NCI-H460 (cell line): ENCODE measurements around the gene PRKN. TPM values are rescaled to one million over a fixed set of nuclear protein-coding genes. Genes with fewer than 3 reads are reported as not detected.

Experiments used
- DNase-seq: peaks from one replicate; pipeline ENCODE4 v3.0.0-alpha.2; 2016; ENCODE audit warnings: low read depth; ENCODE audit errors: extremely low read depth
- total RNA-seq: library from RNA; depleted of rRNA; stranded (reverse); fragments of >200 nt; shearing (Covaris generic); gene quantifications from 2 replicates; pipeline ENCODE4 v1.2.3, GENCODE V29; 2014

Gene PRKN
- total RNA-seq, 1 experiment from 2014 or later = 20.4 TPM

DNA sequence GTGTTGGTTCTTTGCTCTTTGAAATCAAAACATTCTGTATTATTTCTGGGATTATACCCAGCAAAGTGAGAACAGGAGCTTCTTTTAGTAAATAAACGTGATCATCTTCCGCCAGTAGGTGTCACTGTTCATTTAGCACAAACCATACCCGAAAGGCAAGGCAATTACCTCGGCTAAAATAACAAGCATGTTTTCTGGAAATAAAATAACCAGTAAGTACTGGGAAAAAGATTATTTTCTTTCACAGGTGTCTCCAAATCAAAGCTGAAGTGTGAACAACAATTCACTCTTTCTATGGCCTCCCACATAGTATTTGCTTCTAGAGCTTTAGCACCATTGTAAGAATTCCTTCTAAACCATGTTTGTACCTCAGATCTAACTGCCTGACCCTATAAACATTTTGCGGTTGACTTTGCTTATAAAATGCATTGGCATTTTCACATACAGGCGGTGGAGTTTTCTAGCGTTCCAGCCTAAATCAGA, 1309.1 kb downstream of the PRKN start:
- peak; percentile 47 for DNase-seq

DNA sequence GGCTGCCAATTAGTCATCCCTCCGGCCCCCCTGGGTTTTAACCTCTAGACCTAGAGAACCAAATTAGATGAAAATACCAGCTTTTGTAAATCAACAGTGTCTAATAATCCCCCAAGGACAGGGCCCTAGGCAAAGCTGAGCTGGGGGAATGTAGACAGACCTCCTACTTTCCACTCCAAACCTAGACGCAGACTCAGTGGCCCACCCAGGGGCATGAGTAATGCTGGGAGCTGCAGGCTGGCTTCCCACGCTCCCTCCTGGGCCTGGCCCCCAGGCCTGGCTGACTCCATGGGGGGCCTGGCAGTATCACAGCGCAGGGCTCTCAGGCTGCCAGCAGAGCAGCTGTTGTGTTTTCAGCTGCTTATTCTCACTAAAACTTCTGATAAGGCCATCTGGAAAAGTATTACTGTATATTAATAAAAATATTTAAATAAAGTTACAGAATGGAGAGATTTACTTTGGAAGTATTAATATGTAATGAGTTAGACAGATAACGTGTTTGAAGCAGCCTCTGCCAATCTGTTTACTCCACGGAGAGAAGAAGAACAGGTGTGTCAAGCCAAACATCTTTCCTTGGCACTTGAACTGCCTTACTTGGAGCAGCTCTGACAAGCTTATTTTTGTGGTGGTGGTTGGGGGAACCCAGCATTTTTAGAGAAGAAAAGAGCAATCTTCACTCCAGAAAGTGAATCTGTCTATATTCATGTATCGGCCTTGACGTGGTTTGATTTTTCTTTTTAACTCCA, 1309.7 kb downstream of the PRKN start:
- no peak for DNase-seq

DNA sequence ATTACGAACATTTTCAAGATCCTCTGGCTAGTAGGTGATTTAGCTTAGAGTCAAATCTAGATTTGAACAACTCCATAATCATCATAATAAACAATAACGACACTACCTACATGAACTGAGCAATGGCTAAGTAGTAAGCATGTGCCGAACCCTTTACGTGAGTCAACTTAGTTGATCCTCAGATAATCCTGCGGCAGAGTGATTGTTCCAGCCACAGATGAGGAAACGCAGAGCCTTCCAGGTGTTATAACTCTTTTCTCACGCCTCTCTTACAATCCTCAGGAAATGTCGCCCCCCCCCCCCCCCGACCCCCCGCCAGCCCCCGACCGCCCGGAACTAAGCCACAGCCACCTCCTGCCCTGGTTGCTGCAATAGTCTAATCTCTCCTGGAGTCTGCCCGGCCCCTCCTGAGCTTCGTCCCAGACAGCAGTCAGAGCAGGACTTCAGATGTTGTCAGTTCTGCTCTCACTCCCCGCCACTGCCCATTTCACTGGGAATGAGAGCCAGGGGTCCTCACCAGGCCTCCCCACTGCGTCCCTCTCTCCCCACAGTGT, 1312.2 kb downstream of the PRKN start:
- DNase-seq = no peak

DNA sequence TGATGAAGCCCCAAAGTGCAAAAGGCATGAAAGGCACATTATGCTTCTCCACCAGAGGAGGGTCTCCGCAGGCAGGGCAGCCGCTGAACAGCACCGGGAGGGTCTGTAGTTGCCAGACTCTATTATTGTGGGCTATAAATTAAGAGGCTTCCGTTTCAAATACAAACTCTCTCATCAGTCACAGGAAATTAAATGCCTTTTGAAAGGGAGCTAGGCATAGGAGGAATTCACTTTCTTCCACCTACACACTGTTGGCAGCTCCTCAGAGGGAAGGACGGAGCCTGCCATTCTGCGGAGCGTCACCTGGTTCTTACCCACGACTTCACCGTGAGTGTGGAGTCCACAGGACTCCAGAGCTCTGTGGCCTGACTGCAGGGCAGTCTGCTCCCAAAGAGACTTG, 1312.9 kb downstream of the PRKN start:
- DNase-seq = no peak

DNA sequence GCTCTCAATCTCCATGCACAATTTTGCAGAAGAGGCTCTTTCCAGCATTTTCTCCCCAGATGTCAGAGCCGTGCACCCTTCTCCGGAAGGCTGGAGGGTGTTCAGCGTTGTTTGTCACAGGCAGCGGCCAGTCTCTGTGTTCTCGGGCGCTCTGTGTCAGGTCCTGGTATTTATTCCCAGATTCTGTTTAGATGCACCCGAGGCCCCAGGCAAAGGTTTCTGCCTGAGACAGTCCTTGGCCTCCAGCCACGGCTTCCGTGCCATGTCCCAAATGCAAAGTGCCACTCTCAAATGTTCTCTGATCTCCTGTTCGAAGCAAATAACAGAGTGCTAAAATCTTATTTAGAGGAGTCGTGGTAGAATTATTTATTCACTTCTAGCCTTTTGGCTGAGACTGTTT, 1313.4 kb downstream of the PRKN start:
- DNase-seq = no peak

DNA sequence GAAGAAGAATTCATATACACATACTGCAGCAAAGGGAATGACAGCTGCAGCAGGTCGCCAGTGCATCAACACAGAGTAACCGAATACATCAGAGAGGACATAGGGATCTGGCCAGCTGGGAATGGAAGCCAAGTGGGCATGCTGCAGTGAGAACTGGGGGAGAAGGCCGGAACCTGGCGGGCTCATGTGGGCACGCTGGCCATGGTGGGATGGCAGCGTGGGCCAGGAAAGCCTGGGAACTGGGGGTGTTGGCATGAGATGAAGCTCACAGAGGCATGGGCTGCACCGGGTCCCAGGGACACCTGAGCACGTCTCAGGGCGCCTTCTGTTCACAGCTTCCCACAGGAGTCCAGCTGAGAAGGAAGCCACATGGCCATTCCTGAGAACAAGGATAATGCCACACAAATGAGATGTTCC, 1314.2 kb downstream of the PRKN start:
- DNase-seq = no peak

DNA sequence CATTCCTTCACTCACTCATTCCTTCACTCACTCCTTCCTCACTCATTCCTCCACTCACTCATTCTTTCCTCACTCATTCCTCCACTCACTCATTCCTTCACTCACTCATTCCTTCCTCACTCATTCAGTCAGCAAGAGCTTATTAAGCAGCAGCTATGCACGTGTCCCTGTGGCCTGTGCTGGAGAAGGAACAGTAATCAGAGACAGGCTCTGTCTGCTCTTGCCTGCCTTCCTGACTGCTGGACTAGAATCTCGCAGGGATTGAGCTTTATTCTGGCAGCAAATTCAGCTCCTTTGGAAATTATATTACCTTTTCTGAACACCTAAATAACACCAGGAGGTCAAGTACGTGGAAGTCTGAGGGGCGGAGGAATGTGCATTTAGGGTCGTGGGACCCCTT, 1314.8 kb downstream of the PRKN start:
- no peak for DNase-seq

DNA sequence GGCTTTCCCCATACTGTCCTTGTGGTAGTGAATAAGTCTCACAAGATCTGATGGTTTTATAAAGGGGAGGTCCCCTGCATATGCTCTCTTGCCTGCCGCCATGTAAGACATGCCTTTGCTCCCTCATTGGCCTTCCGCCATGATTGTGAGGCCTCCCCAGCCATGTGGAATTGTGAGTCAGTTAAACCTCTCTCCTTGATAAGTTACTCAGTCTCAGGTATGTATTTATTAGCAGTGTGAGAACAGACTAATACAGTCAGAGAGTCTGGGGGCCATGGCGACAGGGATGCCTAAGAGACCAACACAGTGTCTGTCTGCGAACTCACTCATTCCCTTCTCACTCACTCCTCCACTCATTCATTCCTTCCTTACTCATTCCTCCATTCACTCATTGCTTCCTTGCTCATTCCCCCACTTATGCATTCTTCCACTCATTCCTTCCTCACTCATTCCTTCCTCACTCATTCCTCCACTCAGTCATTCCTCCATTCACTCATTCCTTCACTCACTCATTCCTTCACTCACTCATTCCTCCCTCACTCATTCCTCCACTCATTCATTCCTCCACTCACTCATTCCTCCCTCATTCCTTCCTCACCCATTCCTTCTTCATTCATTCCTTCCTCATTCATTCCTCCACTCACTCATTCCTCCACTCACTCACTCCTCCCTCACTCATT, 1316.2 kb downstream of the PRKN start:
- DNase-seq = no peak

DNA sequence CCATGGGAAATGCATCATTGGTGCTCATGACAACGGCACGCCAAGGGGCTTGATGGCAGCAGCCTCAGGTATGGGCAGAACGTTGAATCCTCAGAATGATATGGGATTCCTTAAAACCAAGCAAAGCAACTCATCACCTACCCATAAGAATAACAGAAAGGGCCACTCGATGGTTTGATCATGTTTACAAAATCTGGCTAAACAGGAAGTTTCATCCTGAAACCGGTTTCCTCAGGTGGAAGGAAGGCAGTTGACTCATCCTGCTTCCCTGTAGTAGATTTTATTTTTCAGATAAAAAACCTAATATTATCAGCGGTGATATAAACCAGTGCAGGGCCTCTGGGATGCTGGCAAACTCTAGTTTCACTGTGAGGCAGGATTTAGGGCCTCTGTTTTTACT, 1316.8 kb downstream of the PRKN start:
- no peak for DNase-seq

DNA sequence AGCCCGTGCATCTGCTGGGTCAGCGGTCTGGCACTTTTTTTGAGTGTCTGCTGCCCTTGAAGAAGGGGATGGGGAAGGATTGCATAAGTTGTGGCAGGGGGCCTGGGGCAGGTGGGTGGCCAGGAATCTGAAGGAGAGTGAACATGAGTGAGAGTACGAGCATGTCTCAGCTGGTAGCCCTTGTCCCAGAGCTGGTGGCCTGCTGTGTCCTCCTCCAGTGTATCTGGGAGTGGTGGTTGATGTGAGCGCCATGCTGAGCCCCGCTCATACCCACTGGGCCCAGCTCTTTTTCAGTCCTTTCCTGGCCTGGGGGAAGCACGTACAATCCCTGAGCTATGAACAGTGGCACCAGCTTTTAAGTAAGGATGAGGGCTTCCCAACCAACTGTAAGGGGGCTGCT, 1317.5 kb downstream of the PRKN start:
- DNase-seq = no peak

DNA sequence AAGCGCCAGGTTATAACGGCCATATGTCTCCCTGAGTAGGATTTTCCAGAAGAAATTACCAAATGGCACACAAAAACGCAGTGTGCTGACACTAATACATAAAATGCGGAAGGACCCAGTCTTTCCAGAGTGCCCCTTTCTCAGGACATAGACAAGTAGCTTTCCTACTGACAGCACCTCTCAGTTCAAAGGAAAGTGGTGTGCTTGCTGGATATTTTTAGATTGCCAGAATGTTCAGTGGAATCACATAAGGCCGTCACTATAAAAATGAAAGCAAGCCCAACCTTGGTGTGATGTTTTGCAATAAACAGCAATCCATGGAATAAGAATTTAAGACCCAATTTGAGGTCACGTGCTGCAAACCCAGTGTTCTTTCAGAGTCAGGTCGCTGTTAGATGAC, 1318.2 kb downstream of the PRKN start:
- no peak for DNase-seq

DNA sequence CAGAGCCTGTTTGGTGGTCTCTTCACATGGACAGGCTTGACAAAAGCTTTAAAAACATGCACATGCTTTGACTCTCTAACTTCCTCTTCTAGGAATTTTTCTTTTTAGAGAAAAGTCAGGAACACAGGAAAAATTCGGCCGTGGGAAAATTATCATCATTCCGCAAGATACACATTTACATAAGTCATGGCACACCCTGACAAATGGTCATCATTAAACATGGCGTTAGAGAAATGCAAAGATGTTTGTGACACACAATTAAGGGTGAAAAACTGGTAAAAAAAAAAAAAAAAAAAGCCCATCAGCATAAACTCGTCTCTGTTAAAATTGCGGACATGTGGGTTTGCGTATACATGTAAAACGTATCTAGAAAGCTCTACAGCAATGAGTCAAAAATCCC, 1319.5 kb downstream of the PRKN start:
- no peak for DNase-seq

DNA sequence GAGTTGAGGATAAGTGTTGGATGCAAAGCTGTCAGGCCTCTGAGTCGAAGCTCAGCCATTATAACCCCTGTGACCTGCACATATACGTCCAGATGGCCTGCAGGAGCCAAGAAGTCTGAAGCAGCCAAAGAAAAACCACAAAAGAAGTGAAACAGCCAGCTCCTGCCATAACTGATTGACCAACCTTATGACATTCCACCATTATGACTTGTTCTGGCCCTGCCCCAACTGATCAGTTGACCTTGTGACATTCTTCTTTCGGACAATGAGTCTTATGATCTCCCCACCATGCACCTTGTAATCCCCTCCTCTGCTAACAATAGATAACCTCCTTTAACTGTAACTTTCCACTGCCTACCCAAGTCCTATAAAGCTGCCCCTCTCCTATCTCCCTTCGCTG, 1320.0 kb downstream of the PRKN start:
- no peak for DNase-seq

DNA sequence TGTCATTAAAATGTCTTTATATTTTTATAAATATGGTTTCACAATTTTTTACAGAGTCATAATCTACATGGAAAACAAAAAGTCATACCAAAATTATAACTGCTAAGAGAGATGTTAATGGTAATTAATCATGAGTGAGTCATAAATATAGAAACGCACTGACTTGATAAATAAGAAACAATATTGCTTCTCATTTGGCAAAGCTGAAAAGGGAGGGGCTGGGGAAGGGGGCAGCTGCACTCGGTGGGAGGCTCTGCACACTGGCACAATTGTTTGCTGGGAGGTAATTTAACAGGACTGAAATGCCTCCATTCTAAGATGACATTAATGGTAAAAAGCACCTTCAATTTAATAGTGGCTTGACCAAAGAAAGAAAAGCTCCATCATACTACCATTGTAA, 1320.5 kb downstream of the PRKN start:
- no peak for DNase-seq

DNA sequence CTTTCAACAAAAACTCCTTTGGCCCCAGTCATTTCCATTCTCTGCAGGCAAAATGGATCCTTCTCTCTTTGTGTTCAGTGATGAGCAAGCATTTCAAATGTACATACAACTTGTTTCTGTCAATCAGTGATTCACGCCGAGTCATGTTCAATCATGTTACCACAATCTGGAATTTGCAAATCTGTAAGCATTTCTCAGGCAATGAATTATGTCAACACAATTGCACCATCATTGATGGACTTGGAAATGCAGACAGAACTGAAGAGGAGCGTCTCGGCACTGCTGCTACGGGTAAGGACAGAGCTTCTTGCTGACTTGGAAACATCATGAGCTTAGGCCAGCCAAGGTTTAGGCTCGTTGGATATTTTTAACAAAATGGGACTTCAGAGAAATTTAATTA, 1320.9 kb downstream of the PRKN start:
- DNase-seq = peak; percentile 60

DNA sequence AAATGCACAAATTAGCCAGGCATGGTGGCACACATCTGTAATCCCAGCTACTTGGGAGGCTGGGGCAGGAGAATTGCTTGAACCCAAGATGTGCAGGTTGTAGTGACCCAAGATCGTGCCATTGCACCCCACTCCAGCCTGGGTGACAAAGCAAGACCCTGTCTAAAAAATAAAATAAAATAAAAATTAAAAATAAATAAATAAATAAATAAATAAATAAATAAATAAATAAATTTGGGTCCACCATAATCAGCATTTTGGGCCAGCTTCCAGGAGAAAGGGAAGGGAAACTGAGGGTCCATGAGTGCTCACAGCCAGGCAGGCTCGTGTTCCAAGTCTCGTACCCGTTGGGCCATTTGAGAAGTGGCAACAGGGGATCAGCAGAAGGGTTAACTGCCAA, 1322.1 kb downstream of the PRKN start:
- no peak for DNase-seq

DNA sequence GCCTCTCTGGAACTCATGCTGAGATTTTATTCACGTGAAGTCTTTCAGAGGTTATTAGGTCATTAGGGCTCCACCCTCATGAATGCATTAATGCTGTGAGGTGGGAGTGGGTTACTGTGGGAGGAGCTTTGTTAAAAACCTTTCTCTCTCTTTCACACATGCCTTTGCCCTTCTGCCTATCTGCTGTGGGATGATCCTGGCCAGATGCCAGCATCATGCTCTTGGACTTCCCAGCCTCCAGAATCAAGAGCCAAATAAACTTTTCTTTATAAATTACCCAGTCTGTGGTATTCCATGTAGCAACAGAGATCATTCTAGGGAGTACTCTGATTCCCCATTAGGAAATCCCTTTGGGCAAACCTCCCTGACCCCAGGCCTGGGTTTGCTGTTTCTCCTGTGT, 1323.8 kb downstream of the PRKN start:
- no peak for DNase-seq

DNA sequence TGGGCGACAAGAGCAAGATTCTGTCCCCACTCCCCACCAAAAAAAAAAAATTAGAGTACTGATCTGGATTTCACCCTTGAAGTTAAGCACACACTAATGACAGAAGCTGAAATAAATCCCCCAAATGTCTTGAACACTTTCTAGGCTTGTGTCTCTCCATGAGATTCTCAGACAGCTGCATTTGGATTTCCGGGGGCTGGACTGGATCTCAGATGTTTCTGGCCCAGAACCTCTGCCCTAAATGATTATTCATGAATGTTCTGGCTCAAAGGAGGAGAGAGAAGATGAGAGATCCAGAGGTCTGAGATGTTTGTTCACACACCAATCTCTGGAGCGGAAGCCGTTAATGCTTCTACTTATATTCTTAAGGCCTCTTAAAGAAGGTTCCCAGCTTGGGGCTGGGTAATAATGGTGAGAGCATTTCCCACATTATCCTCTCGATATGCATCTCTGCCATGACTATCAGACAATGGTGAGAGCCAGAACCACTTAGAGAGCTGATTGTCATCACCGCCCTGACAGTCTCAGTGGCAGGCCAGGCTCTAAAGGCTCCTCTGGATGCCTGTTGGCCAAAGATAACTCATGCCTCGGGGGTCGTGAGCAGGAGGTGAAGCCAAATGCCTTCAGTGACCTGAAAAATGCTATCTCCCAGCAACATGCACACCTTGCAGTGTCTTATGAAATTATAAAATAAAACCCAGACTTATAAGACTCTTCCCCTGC, 1325.8 kb downstream of the PRKN start:
- DNase-seq = no peak

DNA sequence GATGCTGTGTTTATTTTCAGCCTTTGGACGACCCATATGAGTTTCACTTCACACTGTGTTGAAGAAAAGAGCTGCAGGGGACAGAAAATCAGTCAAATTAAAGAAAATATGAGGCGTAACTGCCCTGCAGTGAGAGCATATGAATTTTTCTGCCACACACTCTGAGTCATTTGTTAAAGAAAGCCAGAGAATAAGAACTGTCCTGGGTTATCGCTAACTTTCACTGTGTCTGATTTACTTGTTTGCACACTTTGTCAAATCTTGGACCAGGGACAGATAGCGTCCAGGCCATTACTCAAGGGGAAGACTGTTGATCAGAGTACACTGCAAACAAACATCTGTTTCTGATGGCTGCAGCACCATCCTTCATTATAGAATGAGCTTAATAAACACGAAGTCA, 1326.9 kb downstream of the PRKN start:
- no peak for DNase-seq

DNA sequence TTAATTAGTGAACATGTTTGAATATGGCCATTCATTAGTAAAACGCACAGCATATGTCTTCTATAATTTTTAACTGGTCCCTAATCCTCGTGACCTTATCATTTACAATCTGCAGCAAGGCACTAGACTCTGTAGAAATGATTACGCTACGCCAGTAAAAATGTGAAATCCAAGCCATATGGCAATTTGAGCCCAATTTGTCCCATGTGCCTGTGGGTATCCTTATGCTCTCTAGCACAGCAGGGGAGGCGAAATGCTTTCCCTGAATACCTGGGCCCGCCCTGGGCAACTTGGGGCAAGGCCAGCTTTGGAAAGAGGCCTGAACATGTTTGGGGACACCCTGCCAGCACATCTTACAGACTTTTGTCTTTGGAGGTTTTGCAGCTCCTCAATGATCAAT, 1331.0 kb downstream of the PRKN start:
- DNase-seq = no peak

DNA sequence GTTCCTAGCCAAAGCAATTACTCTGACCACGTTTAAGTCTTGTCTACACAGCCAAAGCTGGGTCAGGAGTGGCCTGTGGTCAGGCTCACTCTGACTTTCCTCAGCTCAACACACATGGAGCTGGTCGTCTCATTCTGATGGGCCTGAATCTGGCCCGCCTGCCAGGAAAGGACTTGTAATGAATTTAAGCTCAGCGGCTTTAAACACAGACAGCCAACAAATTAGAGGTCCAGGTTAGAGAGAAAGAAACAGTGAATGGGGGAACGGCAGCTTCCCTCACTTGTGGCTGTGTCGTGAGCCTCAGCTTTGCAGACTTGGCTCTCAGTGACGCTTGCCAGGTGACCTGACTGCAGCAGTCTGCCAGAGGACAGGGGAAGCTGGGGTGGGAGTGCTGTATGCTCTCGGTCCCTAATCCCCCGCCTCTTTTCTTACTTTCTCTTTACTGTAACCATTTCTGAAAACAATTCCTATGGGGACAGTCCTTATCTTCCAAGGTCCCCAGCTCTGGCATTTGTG, 1331.8 kb downstream of the PRKN start:
- no peak for DNase-seq
